Heart left ventricle (tissue), 16 donors: ENCODE data around the gene VIM. TPM values are rescaled to one million over a fixed set of nuclear protein-coding genes. Genes with fewer than 3 reads are reported as not detected.

Experiments used
- ATAC-seq, 4 donors: fragments of 200-7000 bp; cut with Tn5 transposase; one replicate each; pipeline ENCODE4 v1.9.1; 2020 to 2022; ENCODE audit warnings: moderate library complexity in 4 of 4, mild to moderate bottlenecking in 3 of 4, moderate number of reproducible peaks in 1 of 4
- DNase-seq, 5 donors: peaks; one replicate each; pipeline ENCODE4 v3.0.0-alpha.2; 2020
- H3K27ac ChIP-seq, 12 donors: fragments of 200-600 bp; sonication (generic) in 4 of 12; one replicate each; pipeline versions ENCODE4 v1.5.0 to v1.8.0; 2016 to 2022; ENCODE audit warnings: mild to moderate bottlenecking in 2 of 12
- H3K27me3 ChIP-seq, 9 donors: fragments of 200-600 bp; sonication (generic) in 2 of 9; one replicate each; pipeline versions ENCODE4 v1.5.1 to v1.8.0; 2016 to 2022; ENCODE audit warnings: mild to moderate bottlenecking in 3 of 9
- H3K36me3 ChIP-seq, 9 donors: fragments of 200-600 bp; sonication (generic) in 2 of 9; one replicate each; pipeline versions ENCODE4 v1.5.0 to v1.8.0; 2018 to 2022; ENCODE audit warnings: mild to moderate bottlenecking in 2 of 9
- H3K4me1 ChIP-seq, 12 donors: fragments of 200-600 bp; sonication (generic) in 4 of 12; one replicate each; pipeline versions ENCODE4 v1.5.0 to v1.8.0; 2016 to 2022; ENCODE audit warnings: mild to moderate bottlenecking in 3 of 12
- H3K4me3 ChIP-seq, 12 donors: fragments of 200-600 bp; sonication (generic) in 4 of 12; one replicate each; pipeline versions ENCODE4 v1.5.0 to v1.8.0; 2017 to 2022; ENCODE audit warnings: mild to moderate bottlenecking in 9 of 12, moderate library complexity in 4 of 12
- H3K9me3 ChIP-seq, 12 donors: fragments of 200-600 bp; sonication (generic) in 4 of 12; one replicate each; pipeline versions ENCODE4 v1.5.0 to v1.8.0; 2016 to 2022; ENCODE audit warnings: mild to moderate bottlenecking in 1 of 12
- POLR2A ChIP-seq, 2 donors: fragments of 450-650 bp; IDR thresholded peaks; one replicate each; pipeline ENCODE4 v1.6.1; 2017; ENCODE audit warnings: antibody characterized with exemption in 2 of 2, mild to moderate bottlenecking in 2 of 2, moderate library complexity in 2 of 2
- WGBS, 4 donors: extraction: QIAGEN DNeasy Blood & Tissue Kit in 2 of 4; methylation state at CpG; one replicate each; pipeline versions ENCODE4 v1.1.5 to v1.1.7; 2013 to 2018; 5-methylcytosine and 5-hydroxymethylcytosine counted together
- intact Hi-C, 10 donors: fragments of 100-400 bp; cut with DNase I; formaldehyde crosslinking; loops; one replicate each; pipeline versions ENCODE4 v1.11.1 to v1.14.2; 2022
- polyA plus RNA-seq, 2 donors: library from polyadenylated mRNA; stranded (reverse); fragments of 200-250 nt; gene quantifications; one replicate each; pipeline ENCODE4 v1.2.3, GENCODE V29; 2013
- total RNA-seq, 9 donors: library from RNA; depleted of rRNA in 2 of 9; stranded (reverse); fragments of >200 nt in 2 of 9; fragmentation: NEBNext Ultra II Directional in 3 of 9; extraction: Animal tissue kit (Norgen Biotek cat#: 25700) in 3 of 9; gene quantifications; one replicate each; pipeline versions ENCODE4 v1.1.0 to v1.2.4, GENCODE V29; 2016 to 2023
- TF ChIP-seq, protein P1 (sequence below), 12 donors: fragments of 200-600 bp; sonication (generic) in 4 of 12; IDR thresholded peaks; one replicate each; pipeline versions ENCODE4 v1.5.0 to v1.8.0; 2018 to 2022; ENCODE audit warnings: antibody characterized with exemption in 12 of 12, mild to moderate bottlenecking in 5 of 12
- donor health status: ischemic (EF 13 %, LVEDD 7.1; RV severe dilation, severe dysfunction).
- donor health status: healthy with polysubstance abuse.
- donor health status: DM: no; HTN: yes; CAD: no.
- donor health status: DM: no; HTN: no; CAD: no.
- donor health status: ischemic (EF 25% LVEDD 6.9; RV normal size, moderate dysfunction).
- donor health status: ischemic (EF 25% LVEDD 5.7; RV mildly dilated, moderate dysfunction).
- donor health status: healthy.
- donor health status: DM: yes; HTN: yes; CAD: no.
- donor health status: ischemic (EF 35%, LVEDD 5.7; RV mildly dilated, moderate dysfunction).
- donor health status: nonischemic (EF 11% LVEDD 7.7; RV severe dilation, severe dysfunction).
- donor health status: DM: yes; HTN: yes; CAD: no.
- donor health status: PGD.
- donor health status: ischemic (EF 29% LVEDD 5.4; RV normal size, mild dysfunction).
- donor health status: nonischemic (EF 23%, LVEDD 6.1; RV moderate dilation, normal function).

Gene VIM
- total and polyA plus RNA-seq, 11 donors, result 249 to 1,163 (median 387) TPM

DNA sequence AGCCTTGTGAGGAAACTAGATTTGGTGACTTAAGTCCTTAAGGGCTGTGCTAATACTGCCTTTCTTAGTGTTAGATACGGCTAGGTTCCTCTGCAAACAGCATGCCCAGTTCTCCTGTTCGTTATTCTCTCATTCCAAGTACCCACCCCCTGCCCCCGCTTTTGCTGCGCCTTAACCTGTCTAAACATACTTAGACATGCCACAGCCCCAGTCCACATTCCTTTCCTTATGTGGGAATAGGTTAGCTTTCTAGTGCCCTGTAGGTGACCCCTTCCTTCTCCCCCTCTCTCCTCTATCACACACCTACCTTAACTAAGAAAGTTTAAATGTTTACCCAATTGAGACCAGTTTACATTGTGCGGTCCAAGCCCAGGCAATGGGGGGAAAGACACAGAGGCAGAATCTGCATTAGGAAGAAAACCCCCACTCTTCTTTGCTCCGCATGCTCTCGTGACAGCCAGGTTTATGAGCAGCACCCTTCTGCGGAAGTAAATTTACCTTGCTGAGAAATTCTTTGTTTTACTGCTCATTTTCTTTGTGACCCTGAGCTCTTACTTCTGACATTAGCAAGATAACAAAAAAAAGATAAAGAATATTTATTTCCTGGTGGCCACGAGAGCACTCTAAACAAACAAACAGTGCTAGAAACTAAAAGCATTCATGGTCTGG, 48.8 kb downstream of the VIM start:
- TF ChIP-seq, protein P1, sequence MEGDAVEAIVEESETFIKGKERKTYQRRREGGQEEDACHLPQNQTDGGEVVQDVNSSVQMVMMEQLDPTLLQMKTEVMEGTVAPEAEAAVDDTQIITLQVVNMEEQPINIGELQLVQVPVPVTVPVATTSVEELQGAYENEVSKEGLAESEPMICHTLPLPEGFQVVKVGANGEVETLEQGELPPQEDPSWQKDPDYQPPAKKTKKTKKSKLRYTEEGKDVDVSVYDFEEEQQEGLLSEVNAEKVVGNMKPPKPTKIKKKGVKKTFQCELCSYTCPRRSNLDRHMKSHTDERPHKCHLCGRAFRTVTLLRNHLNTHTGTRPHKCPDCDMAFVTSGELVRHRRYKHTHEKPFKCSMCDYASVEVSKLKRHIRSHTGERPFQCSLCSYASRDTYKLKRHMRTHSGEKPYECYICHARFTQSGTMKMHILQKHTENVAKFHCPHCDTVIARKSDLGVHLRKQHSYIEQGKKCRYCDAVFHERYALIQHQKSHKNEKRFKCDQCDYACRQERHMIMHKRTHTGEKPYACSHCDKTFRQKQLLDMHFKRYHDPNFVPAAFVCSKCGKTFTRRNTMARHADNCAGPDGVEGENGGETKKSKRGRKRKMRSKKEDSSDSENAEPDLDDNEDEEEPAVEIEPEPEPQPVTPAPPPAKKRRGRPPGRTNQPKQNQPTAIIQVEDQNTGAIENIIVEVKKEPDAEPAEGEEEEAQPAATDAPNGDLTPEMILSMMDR (IDR thresholded peaks at IDR 0.05), result no peak
- no peak for TF ChIP-seq POLR2A (IDR thresholded peaks at IDR 0.05)
- ATAC-seq, result no peak
- H3K4me3 ChIP-seq, result no peak overlapping the region
- DNase-seq, result no peak
- H3K36me3 ChIP-seq, result no peaks in the 10 kb centered on the region
- no peaks in the 10 kb centered on the region for H3K27me3 ChIP-seq
- peaks cover 0 to 14% (median 0%) of the 10 kb centered on the region in 12 donors for H3K9me3 ChIP-seq
- WGBS, 4 donors, result 89 to 91% (median 90%) methylated on average over 9 of the region's 9 CpGs
- no peaks in the 10 kb centered on the region for H3K4me1 ChIP-seq
- intact Hi-C loops, result no loop called here
- no peak overlapping the region for H3K27ac ChIP-seq

DNA sequence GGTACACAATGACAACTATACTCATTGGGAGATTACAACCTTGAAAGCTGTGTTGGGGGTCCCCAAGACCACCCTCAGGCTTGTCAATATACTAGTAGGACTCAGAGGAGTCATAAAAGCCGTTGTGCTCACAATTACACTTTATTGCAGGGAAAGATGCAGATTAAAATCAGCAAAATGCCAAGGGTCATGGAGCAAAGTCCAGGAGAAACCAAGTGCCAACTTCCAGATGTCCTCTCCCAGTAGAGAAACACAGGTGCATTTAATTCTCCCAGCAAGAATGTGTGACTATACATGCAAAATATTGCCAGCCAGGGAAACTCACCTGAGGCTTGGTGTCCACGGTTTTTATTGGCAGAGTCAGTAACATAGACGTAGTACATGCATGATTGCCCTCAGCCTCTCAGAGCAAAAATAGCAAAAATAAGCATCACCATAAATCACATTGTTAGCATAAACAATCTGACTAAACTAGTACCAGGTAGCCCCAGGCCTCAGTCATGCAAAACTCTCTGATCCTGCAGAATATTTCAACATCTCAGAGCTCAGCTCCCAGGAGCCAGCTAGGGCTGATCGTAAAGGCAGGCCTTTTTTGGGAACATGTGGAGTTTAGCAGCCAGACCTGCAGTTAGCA, 50.7 kb downstream of the VIM start:
- TF ChIP-seq, protein P1 (IDR thresholded peaks at IDR 0.05), result no peak
- TF ChIP-seq POLR2A (IDR thresholded peaks at IDR 0.05), result no peak
- intact Hi-C loops, result no loop called here

DNA sequence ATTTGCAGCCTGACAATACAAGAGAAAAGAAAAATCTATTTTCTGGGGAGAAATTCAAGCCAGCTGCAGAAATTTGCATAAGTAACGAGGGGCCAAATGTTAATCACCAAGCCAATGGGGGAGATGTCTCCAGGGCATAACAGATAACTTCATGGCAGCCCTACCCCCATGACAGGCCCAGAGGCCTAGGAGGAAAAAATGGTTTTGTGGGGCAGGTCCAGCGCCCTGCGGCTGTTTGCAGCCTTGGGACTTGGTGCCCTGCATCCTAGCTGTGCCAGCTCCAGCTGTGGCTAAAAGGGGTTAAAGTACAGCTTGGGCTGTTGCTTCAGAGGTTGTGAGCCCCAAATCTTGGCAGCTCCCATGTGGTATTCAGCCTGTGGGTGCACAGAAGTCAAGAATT, 54.3 kb downstream of the VIM start:
- no peak for DNase-seq
- no peaks in the 10 kb centered on the region for H3K4me1 ChIP-seq
- H3K27ac ChIP-seq, result no peak overlapping the region
- ATAC-seq, result no peak
- no peaks in the 10 kb centered on the region for H3K36me3 ChIP-seq
- H3K4me3 ChIP-seq, result no peak overlapping the region
- no peaks in the 10 kb centered on the region for H3K27me3 ChIP-seq
- peaks cover 0 to 26% (median 6%) of the 10 kb centered on the region in 12 donors for H3K9me3 ChIP-seq
- WGBS, 4 donors, result 83 to 91% (median 87%) methylated on average over 3 of the region's 3 CpGs
- intact Hi-C loops, result no loop called here
- TF ChIP-seq, protein P1 (IDR thresholded peaks at IDR 0.05), result no peak
- TF ChIP-seq POLR2A (IDR thresholded peaks at IDR 0.05), result no peak

More for the DNA sequence above, 50.7 kb downstream of the VIM start:
- no peak for ATAC-seq
- no peak overlapping the region for H3K4me3 ChIP-seq
- WGBS, 4 donors, result 76 to 84% (median 80%) methylated on average over 4 of the region's 4 CpGs
- H3K27me3 ChIP-seq, result no peaks in the 10 kb centered on the region
- H3K4me1 ChIP-seq, result no peaks in the 10 kb centered on the region
- H3K27ac ChIP-seq, result no peak overlapping the region
- H3K36me3 ChIP-seq, result no peaks in the 10 kb centered on the region
- H3K9me3 ChIP-seq, result peaks cover 0 to 26% (median 8%) of the 10 kb centered on the region in 12 donors
- no peak for DNase-seq
